KMS-11 (cell line): ENCODE measurements around the gene ZNF175.

ENCODE experiments used
- H2AFZ ChIP-seq: fragments of 200-600 bp; sonication (generic); 2 replicates; pipeline ENCODE4 v1.6.1; 2016; ENCODE audit warnings: antibody characterized with exemption, mixed run types, low read depth
- H3K27ac ChIP-seq: fragments of 200-600 bp; sonication (generic); 2 replicates; pipeline ENCODE4 v1.6.1; 2016; ENCODE audit warnings: mild to moderate bottlenecking, mixed run types
- H3K27me3 ChIP-seq: fragments of 200-600 bp; sonication (generic); 2 replicates; pipeline ENCODE4 v1.6.1; 2017; ENCODE audit warnings: mild to moderate bottlenecking, low read depth, mixed run types, moderate library complexity; ENCODE audit not compliant: insufficient read depth
- H3K36me3 ChIP-seq: fragments of 200-600 bp; sonication (generic); 2 replicates; pipeline ENCODE4 v1.6.1; 2017; ENCODE audit warnings: mild to moderate bottlenecking, mixed run types; ENCODE audit not compliant: insufficient read depth
- H3K4me1 ChIP-seq: fragments of 200-600 bp; sonication (generic); 2 replicates; pipeline ENCODE4 v1.6.1; 2016; ENCODE audit warnings: mild to moderate bottlenecking, low read depth, mixed run types; ENCODE audit not compliant: poor library complexity, severe bottlenecking
- H3K4me2 ChIP-seq: fragments of 200-600 bp; sonication (generic); 2 replicates; pipeline ENCODE4 v1.7.0; 2016; ENCODE audit warnings: mild to moderate bottlenecking, mixed run types
- H3K4me3 ChIP-seq: fragments of 200-600 bp; sonication (generic); IDR thresholded peaks from 2 replicates; pipeline ENCODE4 v1.6.1; 2017; ENCODE audit warnings: low read depth, low read length, mixed read lengths; ENCODE audit not compliant: insufficient read depth
- H3K79me2 ChIP-seq: fragments of 200-600 bp; sonication (generic); 2 replicates; pipeline ENCODE4 v1.6.1; 2016; ENCODE audit warnings: low read depth, mixed run types; ENCODE audit not compliant: insufficient read depth
- H3K9ac ChIP-seq: fragments of 200-600 bp; sonication (generic); 2 replicates; pipeline ENCODE4 v1.6.1; 2016; ENCODE audit warnings: mild to moderate bottlenecking, mixed run types
- H4K20me1 ChIP-seq: fragments of 200-600 bp; sonication (generic); 2 replicates; pipeline ENCODE4 v1.6.1; 2016; ENCODE audit warnings: mild to moderate bottlenecking, mixed run types; ENCODE audit not compliant: insufficient read depth
- CTCF ChIP-seq: fragments of 200-600 bp; sonication (generic); conservative IDR thresholded peaks from 2 replicates; pipeline ENCODE4 v1.6.1; 2017; ENCODE audit warnings: low read depth, mild to moderate bottlenecking, antibody characterized with exemption, low read length, moderate library complexity, mixed read lengths

Gene ZNF175

GRCh38 chr19:51551673-51552432, 19.2 kb upstream of the ZNF175 start:
- Histone ChIP-seq H4K20me1 (no peaks in the 10 kb centered on the region), H3K4me2 (no peak overlapping the region), H3K36me3 (no peaks in the 10 kb centered on the region), H3K4me1 (no peaks in the 10 kb centered on the region), H2AFZ (no peak overlapping the region), H3K27me3 (no peaks in the 10 kb centered on the region), H3K4me3 (no peak overlapping the region), H3K79me2 (no peaks in the 10 kb centered on the region), H3K9ac (no peak overlapping the region), H3K27ac (no peak overlapping the region)
- no peak for TF ChIP-seq CTCF

- Histone ChIP-seq H2AFZ (no peak overlapping the region), H3K4me1 (no peaks in the 10 kb centered on the region), H4K20me1 (no peaks in the 10 kb centered on the region), H3K4me3 (no peak overlapping the region), H3K79me2 (no peaks in the 10 kb centered on the region), H3K36me3 (no peaks in the 10 kb centered on the region), H3K9ac (no peak overlapping the region), H3K4me2 (no peak overlapping the region), H3K27me3 (no peaks in the 10 kb centered on the region), H3K27ac (no peak overlapping the region)
- no peak for TF ChIP-seq CTCF
Observed at GRCh38 chr19:51552608-51552995, 18.5 kb upstream of the ZNF175 start.

DNA sequence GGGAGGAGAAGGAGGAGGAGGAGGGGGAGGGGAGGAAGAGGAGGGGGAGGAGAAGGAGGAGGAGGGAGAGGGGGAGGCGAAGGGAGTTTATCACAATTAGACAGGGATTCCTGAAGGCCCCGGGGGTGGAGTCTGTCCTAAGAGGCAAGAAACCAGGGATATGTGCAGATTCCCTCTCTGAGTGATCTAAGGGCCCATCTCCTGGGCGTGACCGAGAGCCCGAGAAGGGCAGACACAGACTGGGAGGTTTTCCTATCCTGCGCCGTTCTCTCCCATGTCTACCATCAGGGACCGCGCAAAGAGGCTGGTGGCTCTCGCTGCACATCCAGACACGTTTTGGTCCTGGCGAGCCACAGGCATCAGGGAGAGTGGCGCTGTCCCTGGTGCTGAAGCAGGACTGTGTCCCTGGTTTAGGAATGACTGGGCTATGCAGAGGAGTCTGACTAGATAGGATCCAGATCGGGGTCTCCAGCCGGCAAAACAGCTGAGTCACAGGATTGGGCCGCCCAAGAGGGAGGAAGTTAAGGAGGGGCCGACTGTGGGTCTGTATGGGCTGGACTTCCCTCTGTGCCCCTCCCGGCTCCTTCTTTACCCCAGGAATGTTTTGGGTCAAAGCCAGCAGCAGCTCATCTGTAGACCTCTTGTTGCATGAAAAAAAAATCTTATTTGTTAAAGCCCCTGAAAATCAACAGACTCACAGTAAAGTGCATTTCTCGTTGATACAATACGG, 17.9 kb upstream of the ZNF175 start:
- Histone ChIP-seq H3K9ac (no peak overlapping the region), H3K36me3 (no peaks in the 10 kb centered on the region), H3K4me3 (no peak overlapping the region), H3K4me2 (no peak overlapping the region), H2AFZ (no peak overlapping the region), H3K79me2 (no peaks in the 10 kb centered on the region), H3K27me3 (no peaks in the 10 kb centered on the region), H3K27ac (no peak overlapping the region), H3K4me1 (no peaks in the 10 kb centered on the region), H4K20me1 (no peaks in the 10 kb centered on the region)
- TF ChIP-seq CTCF: no peak

DNA sequence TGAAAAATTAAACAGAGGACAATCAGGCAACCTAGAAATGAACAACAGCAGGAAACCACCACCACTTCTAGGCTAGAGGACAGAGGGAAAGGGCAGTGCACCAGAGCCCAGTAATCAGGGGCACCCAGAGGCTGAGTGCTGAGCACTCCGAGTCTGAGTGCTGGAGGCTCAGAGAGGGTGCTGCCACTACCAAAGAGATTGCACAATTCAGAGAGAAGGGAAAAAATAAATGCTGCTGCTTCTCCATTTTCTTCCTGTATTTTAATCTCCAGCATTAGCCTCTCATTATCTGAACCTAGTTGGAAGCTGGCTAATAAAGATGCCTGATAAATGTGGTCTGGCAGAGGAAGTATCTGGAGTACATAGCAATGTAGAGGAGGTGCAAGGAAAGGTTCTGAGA, 11.8 kb upstream of the ZNF175 start:
- no peak for TF ChIP-seq CTCF
- Histone ChIP-seq H3K36me3 (no peaks in the 10 kb centered on the region), H3K4me3 (no peak overlapping the region), H3K9ac (no peak overlapping the region), H4K20me1 (no peaks in the 10 kb centered on the region), H3K4me2 (no peak overlapping the region), H3K79me2 (no peaks in the 10 kb centered on the region), H3K27me3 (no peaks in the 10 kb centered on the region), H3K27ac (no peak overlapping the region), H2AFZ (no peak overlapping the region), H3K4me1 (no peaks in the 10 kb centered on the region)
